ENCODE results near the gene PKP2. TPM values are rescaled to one million over a fixed set of nuclear protein-coding genes. Genes with fewer than 3 reads are reported as not detected.
"Not testable (repeated sequence)": the region's sequence is repeated elsewhere in the genome, so short reads cannot be mapped to it uniquely, and the experiment has no call there.

The PKP2 gene
- total and polyA plus RNA-seq, 7 donors: 2.5 to 7.8 (median 4.0) TPM

GRCh38 chr12:32894566-32894965 lies 2.0 kb downstream of the PKP2 start:
- 83 to 93% (median 88%) methylated on average over 2 of the region's 2 CpGs for WGBS, 3 donors
- Histone ChIP-seq H3K4me3 (no peak overlapping the region), H3K36me3 (ENCODE audit: insufficient read depth in 1 of 2, low read depth in 1 of 2) (no peaks in the 10 kb centered on the region), H3K9me3 (no peaks in the 10 kb centered on the region), H3K4me1 (no peaks in the 10 kb centered on the region), H3K27ac (no peak overlapping the region), H3K27me3 (ENCODE audit: insufficient read depth in 3 of 3, low read length in 2 of 3) (peaks cover 0 to 20% (median 0%) of the 10 kb centered on the region in 3 donors)
- intact Hi-C loops (cut with DNase I): no loop called here
- TF ChIP-seq CTCF (IDR thresholded peaks at IDR 0.05): no peak
- no peak for DNase-seq
- ATAC-seq: no peak

GRCh38 chr12:32893458-32893857 lies 3.1 kb downstream of the PKP2 start:
- Histone ChIP-seq H3K4me3 (no peak overlapping the region), H3K9me3 (no peaks in the 10 kb centered on the region), H3K27me3 (ENCODE audit: insufficient read depth in 3 of 3, low read length in 2 of 3) (peaks cover 0 to 20% (median 0%) of the 10 kb centered on the region in 3 donors), H3K4me1 (no peaks in the 10 kb centered on the region), H3K27ac (no peak overlapping the region), H3K36me3 (ENCODE audit: insufficient read depth in 1 of 2, low read depth in 1 of 2) (no peaks in the 10 kb centered on the region)
- WGBS, 3 donors: 54 to 60% (median 59%) methylated on average over 2 of the region's 2 CpGs
- intact Hi-C loops (cut with DNase I): no loop called here
- DNase-seq (no peak), ATAC-seq (peak in 2 of 4 donors; percentile 37 to 60)
- no peak for TF ChIP-seq CTCF (IDR thresholded peaks at IDR 0.05)

GRCh38 chr12:32893043-32893442 lies 3.5 kb downstream of the PKP2 start:
- Histone ChIP-seq H3K4me1 (no peaks in the 10 kb centered on the region), H3K27ac (no peak overlapping the region), H3K36me3 (ENCODE audit: insufficient read depth in 1 of 2, low read depth in 1 of 2) (no peaks in the 10 kb centered on the region), H3K9me3 (no peaks in the 10 kb centered on the region), H3K4me3 (no peak overlapping the region), H3K27me3 (ENCODE audit: insufficient read depth in 3 of 3, low read length in 2 of 3) (peaks cover 0 to 20% (median 0%) of the 10 kb centered on the region in 3 donors)
- ATAC-seq (no peak), DNase-seq (no peak)
- intact Hi-C loops (cut with DNase I): no loop called here
- WGBS, 3 donors: 57 to 61% (median 60%) methylated on average over 2 of the region's 2 CpGs
- no peak for TF ChIP-seq CTCF (IDR thresholded peaks at IDR 0.05)

- H3K4me1 ChIP-seq; H3K36me3 ChIP-seq (ENCODE audit: insufficient read depth in 1 of 2, low read depth in 1 of 2); H3K9me3 ChIP-seq; H3K27ac ChIP-seq; intact Hi-C loops (cut with DNase I); ATAC-seq; H3K4me3 ChIP-seq; DNase-seq: not testable (repeated sequence)
- H3K27me3 ChIP-seq (ENCODE audit: insufficient read depth in 3 of 3, low read length in 2 of 3): peaks cover 0 to 20% (median 0%) of the 10 kb centered on the region in 3 donors
- WGBS, 3 donors: 84 to 90% (median 85%) methylated on average over 3 of the region's 3 CpGs
Observed at GRCh38 chr12:32892369-32892768, 4.2 kb downstream of the PKP2 start.

- TF ChIP-seq CTCF (IDR thresholded peaks at IDR 0.05): no peak
Observed at GRCh38 chr12:32891956-32892355, 4.6 kb downstream of the PKP2 start.

More at GRCh38 chr12:32891956-32892355, 4.6 kb downstream of the PKP2 start:
- Histone ChIP-seq H3K27ac (no peak overlapping the region), H3K36me3 (ENCODE audit: insufficient read depth in 1 of 2, low read depth in 1 of 2) (no peaks in the 10 kb centered on the region), H3K4me1 (no peaks in the 10 kb centered on the region), H3K27me3 (ENCODE audit: insufficient read depth in 3 of 3, low read length in 2 of 3) (peaks cover 0 to 20% (median 0%) of the 10 kb centered on the region in 3 donors), H3K9me3 (no peaks in the 10 kb centered on the region), H3K4me3 (no peak overlapping the region)
- 60 to 68% (median 65%) methylated on average over 5 of the region's 5 CpGs for WGBS, 3 donors
- intact Hi-C loops (cut with DNase I): no loop called here
- DNase-seq: no peak
- no peak for ATAC-seq

Data from psoas muscle (tissue), 8 donors.